ELR (cell line): ENCODE data around the gene TMOD2.

ENCODE experiments used
- DNase-seq: peaks from one replicate; pipeline ENCODE4 v3.0.0-alpha.2; 2015; ENCODE audit warnings: low read depth

TMOD2 gene

GRCh38 chr15:51818150-51818549, 66.8 kb downstream of the TMOD2 start:
- no peak for DNase-seq

- DNase-seq = no peak
Measured at GRCh38 chr15:51825698-51826097, 74.3 kb downstream of the TMOD2 start.

GRCh38 chr15:51828621-51829375, 77.4 kb downstream of the TMOD2 start:
- DNase-seq = peak; percentile 82

- DNase-seq = peak; percentile 90
Measured at GRCh38 chr15:51829376-51830275, 78.2 kb downstream of the TMOD2 start, which contains the start of gene TMOD3. Gene TMOD3, plus strand, starts transcription at chr15:51829653. Its CDS starts 33,232 bp downstream, at chr15:51862885.

GRCh38 chr15:51830276-51830806, 78.9 kb downstream of the TMOD2 start:
- peak; percentile 47 for DNase-seq

GRCh38 chr15:51833772-51834171, 82.4 kb downstream of the TMOD2 start:
- no peak for DNase-seq

GRCh38 chr15:51837792-51838251, 86.4 kb downstream of the TMOD2 start:
- peak; percentile 16 for DNase-seq

- DNase-seq = no peak
Measured at GRCh38 chr15:51838270-51838669, 86.9 kb downstream of the TMOD2 start.

GRCh38 chr15:51840692-51841091, 89.3 kb downstream of the TMOD2 start:
- DNase-seq = no peak

GRCh38 chr15:51841406-51842040, 90.1 kb downstream of the TMOD2 start:
- DNase-seq = no peak

GRCh38 chr15:51842265-51842664, 90.9 kb downstream of the TMOD2 start:
- no peak for DNase-seq

GRCh38 chr15:51842852-51843737, 91.7 kb downstream of the TMOD2 start:
- peak; percentile 85 for DNase-seq

GRCh38 chr15:51844747-51845426, 93.5 kb downstream of the TMOD2 start:
- no peak for DNase-seq

GRCh38 chr15:51846066-51846462, 94.7 kb downstream of the TMOD2 start:
- DNase-seq = no peak

GRCh38 chr15:51846463-51847230, 95.2 kb downstream of the TMOD2 start:
- peak; percentile 83 for DNase-seq

- no peak for DNase-seq
Measured at GRCh38 chr15:51848811-51849210, 97.4 kb downstream of the TMOD2 start.

- no peak for DNase-seq
Measured at GRCh38 chr15:51849860-51850259, 98.5 kb downstream of the TMOD2 start.

- no peak for DNase-seq
Measured at GRCh38 chr15:51853998-51854397, 102.6 kb downstream of the TMOD2 start.

GRCh38 chr15:51855612-51856011, 104.2 kb downstream of the TMOD2 start:
- no peak for DNase-seq
